ENCODE data around the gene ELFN2.
A peak's percentile ranks its signal among the peaks of the same experiment; 100 is the strongest.

ELFN2 gene

GRCh38 chr22:37462436-37462835 is 35.2 kb upstream of the ELFN2 start:
- no peak overlapping the region for H3K4me3 ChIP-seq (ENCODE audit: low read depth, low read length)
- TF ChIP-seq CTCF (IDR thresholded peaks at IDR 0.05; ENCODE audit: low read depth, low read length) = no peak

GRCh38 chr22:37461961-37462360 is 34.7 kb upstream of the ELFN2 start:
- no peak for TF ChIP-seq CTCF (IDR thresholded peaks at IDR 0.05; ENCODE audit: low read depth, low read length)

GRCh38 chr22:37460684-37461083 is 33.4 kb upstream of the ELFN2 start:
- TF ChIP-seq CTCF (IDR thresholded peaks at IDR 0.05; ENCODE audit: low read depth, low read length) = no peak
- no peak overlapping the region for H3K4me3 ChIP-seq (ENCODE audit: low read depth, low read length)

More at GRCh38 chr22:37461961-37462360, 34.7 kb upstream of the ELFN2 start:
- H3K4me3 ChIP-seq (ENCODE audit: low read depth, low read length) = no peak overlapping the region

- TF ChIP-seq CTCF (IDR thresholded peaks at IDR 0.05; ENCODE audit: low read depth, low read length) = no peak
- H3K4me3 ChIP-seq (ENCODE audit: low read depth, low read length) = no peak overlapping the region
These were observed 31.9 kb upstream of the ELFN2 start for GRCh38 chr22:37459206-37459605.

- no peak overlapping the region for H3K4me3 ChIP-seq (ENCODE audit: low read depth, low read length)
- peak; percentile 97 for TF ChIP-seq CTCF (IDR thresholded peaks at IDR 0.05; ENCODE audit: low read depth, low read length)
These were observed 30.0 kb upstream of the ELFN2 start for GRCh38 chr22:37457093-37457893.

GRCh38 chr22:37456346-37456745 is 29.1 kb upstream of the ELFN2 start:
- TF ChIP-seq CTCF (IDR thresholded peaks at IDR 0.05; ENCODE audit: low read depth, low read length) = no peak
- H3K4me3 ChIP-seq (ENCODE audit: low read depth, low read length) = no peak overlapping the region

- TF ChIP-seq CTCF (IDR thresholded peaks at IDR 0.05; ENCODE audit: low read depth, low read length) = no peak
- H3K4me3 ChIP-seq (ENCODE audit: low read depth, low read length) = no peak overlapping the region
These were observed 28.6 kb upstream of the ELFN2 start for GRCh38 chr22:37455896-37456295.
